Activated naive CD4-positive, alpha-beta T cell treated with anti-CD3 and anti-CD28 coated beads, Interleukin-2, amount 50 U/mL, for 16 hours (primary cell): ENCODE measurements around the gene B4GALNT2.
"Not testable (repeated sequence)": the region's sequence is repeated elsewhere in the genome, so short reads cannot be mapped to it uniquely, and the experiment has no call there.

Experiments
- DNase-seq: peaks from one replicate; pipeline ENCODE4 v3.0.0-alpha.2; 2020

Gene B4GALNT2

GRCh38 chr17:49132699-49133364, at the start of gene B4GALNT2:
TSS of gene B4GALNT2 (plus strand) at chr17:49132769. CDS start at chr17:49132793, 24 bp downstream.
- peak; percentile 22 for DNase-seq

GRCh38 chr17:49085046-49085445, 47.5 kb upstream of the B4GALNT2 start:
- DNase-seq, result not testable (repeated sequence)

- DNase-seq, result no peak
These were observed 46.8 kb upstream of the B4GALNT2 start for GRCh38 chr17:49085565-49086315.

- no peak for DNase-seq
These were observed 46.3 kb upstream of the B4GALNT2 start for GRCh38 chr17:49086316-49086605.

- DNase-seq, result no peak
These were observed 45.9 kb upstream of the B4GALNT2 start for GRCh38 chr17:49086649-49087048.

GRCh38 chr17:49089094-49089493, 43.5 kb upstream of the B4GALNT2 start:
- DNase-seq, result no peak

- DNase-seq, result no peak
These were observed 41.5 kb upstream of the B4GALNT2 start for GRCh38 chr17:49090878-49091594.

GRCh38 chr17:49093131-49093530, 39.4 kb upstream of the B4GALNT2 start:
- DNase-seq, result no peak

- no peak for DNase-seq
These were observed 32.0 kb upstream of the B4GALNT2 start for GRCh38 chr17:49100601-49101000.

- DNase-seq, result no peak
These were observed 31.5 kb upstream of the B4GALNT2 start for GRCh38 chr17:49101054-49101534.

- DNase-seq, result not testable (repeated sequence)
These were observed 29.2 kb upstream of the B4GALNT2 start for GRCh38 chr17:49103360-49103759.

GRCh38 chr17:49104511-49105074, 28.0 kb upstream of the B4GALNT2 start:
- no peak for DNase-seq

- DNase-seq, result no peak
These were observed 26.0 kb upstream of the B4GALNT2 start for GRCh38 chr17:49106321-49107210.

GRCh38 chr17:49107211-49107557, 25.4 kb upstream of the B4GALNT2 start:
- DNase-seq, result no peak

GRCh38 chr17:49108318-49108717, 24.3 kb upstream of the B4GALNT2 start:
- no peak for DNase-seq

- DNase-seq, result no peak
These were observed 22.1 kb upstream of the B4GALNT2 start for GRCh38 chr17:49110509-49110908.

GRCh38 chr17:49111934-49112333, 20.6 kb upstream of the B4GALNT2 start:
- no peak for DNase-seq

- no peak for DNase-seq
These were observed 19.6 kb upstream of the B4GALNT2 start for GRCh38 chr17:49112936-49113335.

GRCh38 chr17:49114703-49115102, 17.9 kb upstream of the B4GALNT2 start:
- DNase-seq, result no peak

GRCh38 chr17:49117587-49118230, 14.9 kb upstream of the B4GALNT2 start:
- DNase-seq, result no peak

GRCh38 chr17:49120166-49120565, 12.4 kb upstream of the B4GALNT2 start:
- no peak for DNase-seq

GRCh38 chr17:49121696-49122292, 10.8 kb upstream of the B4GALNT2 start:
- DNase-seq, result no peak
